ENCODE measurements around the gene FBXO45. TPM values are rescaled to one million over a fixed set of nuclear protein-coding genes. Genes with fewer than 3 reads are reported as not detected.
A peak's percentile ranks its signal among the peaks of the same experiment; 100 is the strongest.

The FBXO45 gene
- total and polyA plus RNA-seq, 9 of the 15 experiments (the other 6 are each of a cell fraction or from before 2014, with no cell fraction given), result 15.2 to 52.8 (median 37.0) TPM

GRCh38 chr3:196633555-196634151 is 65.2 kb downstream of the FBXO45 start (continued):
- TF ChIP-seq ZNF212 (CRISPR knock-in tag; IDR thresholded peaks at IDR 0.05) (no peak), RHOXF2B (CRISPR knock-in tag; conservative IDR thresholded peaks at IDR 0.05) (no peak), MTA2 (IDR thresholded peaks at IDR 0.05; ENCODE audit: low read depth) (no peak), CHD7 (IDR thresholded peaks at IDR 0.05; ENCODE audit: low read depth, low read length) (no peak), CBFA2T3 (IDR thresholded peaks at IDR 0.05) (peak; percentile 51), ZFPM2 (CRISPR knock-in tag; IDR thresholded peaks at IDR 0.05) (no peak), ETV6 (IDR thresholded peaks at IDR 0.05; ENCODE audit: borderline replicate concordance in 1 of 2, low read depth in 2 of 2, low read length in 1 of 2) (no peak), ETV6 (CRISPR knock-in tag; IDR thresholded peaks at IDR 0.05; ENCODE audit: borderline replicate concordance) (no peak), U2AF2 (optimal IDR thresholded peaks at IDR 0.05; ENCODE audit: low read depth, low read length) (no peak), BDP1 (IDR thresholded peaks at IDR 0.05; ENCODE audit: insufficient read depth, insufficient read length) (no peak), ZNF583 (CRISPR knock-in tag; IDR thresholded peaks at IDR 0.05) (no peak), NFXL1 (CRISPR knock-in tag; IDR thresholded peaks at IDR 0.05) (no peak), DIDO1 (tag; IDR thresholded peaks at IDR 0.05; ENCODE audit: low read depth) (no peak), MITF (IDR thresholded peaks at IDR 0.05) (no peak), BHLHE40 (IDR thresholded peaks at IDR 0.05; ENCODE audit: low read length) (no peak), ZKSCAN8 (CRISPR knock-in tag; IDR thresholded peaks at IDR 0.05) (no peak), SMAD1 (IDR thresholded peaks at IDR 0.05; ENCODE audit: low read depth, low read length, partially characterized antibody) (no peak)
